CD4-positive, alpha-beta T cell treated with Interleukin-4 for 1 hour (primary cell): ENCODE results near the gene YBX1.

Experiments
- DNase-seq, 2 donors: peaks; one replicate each; pipeline ENCODE4 v3.0.0-alpha.2; 2020 to 2022

The YBX1 gene

GRCh38 chr1:42735477-42736105 is 53.4 kb downstream of the YBX1 start:
- DNase-seq = no peak

DNA sequence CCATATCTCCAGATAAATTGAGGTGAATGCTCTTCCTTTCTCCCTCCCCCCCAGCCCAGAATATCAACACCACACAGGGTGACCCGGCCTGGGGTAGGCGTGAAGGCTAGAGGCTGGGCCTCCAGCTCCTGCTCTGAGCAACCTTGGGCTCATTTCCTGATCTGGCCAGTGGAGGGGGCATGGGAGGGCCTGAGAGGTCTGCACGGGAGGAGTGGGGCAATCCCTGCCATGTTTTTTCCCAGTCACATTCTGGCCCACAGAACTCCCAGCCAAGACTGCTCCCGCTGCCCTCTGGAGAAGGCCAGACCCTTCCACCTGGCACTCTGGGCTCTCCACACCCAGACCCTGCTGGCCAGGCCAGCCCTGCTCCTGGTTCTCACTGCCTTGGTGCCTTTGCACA is 53.9 kb downstream of the YBX1 start:
- DNase-seq = no peak

- DNase-seq = no peak
These were observed 54.5 kb downstream of the YBX1 start for GRCh38 chr1:42736571-42737200.

GRCh38 chr1:42737257-42737656 is 55.0 kb downstream of the YBX1 start:
- DNase-seq = peak in 1 of 2 donors; percentile 25

GRCh38 chr1:42737986-42738677 is 55.9 kb downstream of the YBX1 start:
- no peak for DNase-seq

GRCh38 chr1:42738678-42739226 is 56.5 kb downstream of the YBX1 start:
- DNase-seq = no peak

DNA sequence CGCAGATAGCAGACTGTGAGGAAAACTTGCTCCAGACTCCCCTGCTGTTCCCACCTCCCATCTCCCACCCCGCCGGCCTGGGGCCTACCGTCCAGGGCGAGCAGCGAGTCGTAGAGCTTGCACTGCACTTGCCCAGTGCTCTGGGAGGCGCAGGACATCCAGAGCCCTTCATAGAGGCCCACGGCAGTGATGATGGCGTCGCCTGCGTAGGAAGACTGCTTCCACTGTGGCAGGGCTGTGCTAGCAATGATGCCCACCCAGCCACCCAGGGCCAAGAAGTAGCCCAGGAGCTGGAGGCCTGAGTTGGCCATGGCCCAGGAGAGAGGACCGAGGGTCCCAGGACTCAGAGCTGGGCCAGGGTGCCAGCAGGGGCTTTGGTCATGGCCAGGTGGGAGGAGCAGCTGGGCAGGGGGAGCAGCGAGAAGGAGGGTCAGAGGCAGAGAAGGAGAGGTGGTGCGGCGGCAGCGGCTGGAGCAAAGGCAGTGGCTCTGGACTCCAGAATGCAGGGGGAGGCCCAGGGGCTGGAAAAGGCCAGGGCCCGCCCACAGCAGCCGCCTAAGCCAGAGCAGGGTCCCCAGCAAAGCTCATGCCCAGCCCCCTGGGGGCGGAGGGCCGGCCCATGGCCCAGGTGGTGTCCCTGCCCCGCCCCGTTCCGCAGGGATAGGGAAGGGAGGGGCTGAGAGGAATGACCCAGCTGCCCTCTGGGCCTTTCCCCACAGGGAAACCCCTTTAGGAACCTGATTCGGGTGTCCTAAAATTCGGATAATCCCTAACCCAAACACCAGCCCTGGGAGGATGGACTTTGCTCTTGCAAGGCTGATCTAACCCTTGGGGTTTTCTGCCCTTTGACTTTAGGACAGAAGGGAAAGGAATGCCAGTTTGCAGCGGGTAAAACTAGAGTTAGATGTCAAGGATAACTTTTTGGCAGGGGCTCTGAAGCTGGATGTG is 57.8 kb downstream of the YBX1 start, which contains the start of gene CLDN19:
CLDN19 (minus strand) TSS at position 484 of the 948 bp plus-strand sequence; CDS start at position 311, 173 bp downstream.
- no peak for DNase-seq

DNA sequence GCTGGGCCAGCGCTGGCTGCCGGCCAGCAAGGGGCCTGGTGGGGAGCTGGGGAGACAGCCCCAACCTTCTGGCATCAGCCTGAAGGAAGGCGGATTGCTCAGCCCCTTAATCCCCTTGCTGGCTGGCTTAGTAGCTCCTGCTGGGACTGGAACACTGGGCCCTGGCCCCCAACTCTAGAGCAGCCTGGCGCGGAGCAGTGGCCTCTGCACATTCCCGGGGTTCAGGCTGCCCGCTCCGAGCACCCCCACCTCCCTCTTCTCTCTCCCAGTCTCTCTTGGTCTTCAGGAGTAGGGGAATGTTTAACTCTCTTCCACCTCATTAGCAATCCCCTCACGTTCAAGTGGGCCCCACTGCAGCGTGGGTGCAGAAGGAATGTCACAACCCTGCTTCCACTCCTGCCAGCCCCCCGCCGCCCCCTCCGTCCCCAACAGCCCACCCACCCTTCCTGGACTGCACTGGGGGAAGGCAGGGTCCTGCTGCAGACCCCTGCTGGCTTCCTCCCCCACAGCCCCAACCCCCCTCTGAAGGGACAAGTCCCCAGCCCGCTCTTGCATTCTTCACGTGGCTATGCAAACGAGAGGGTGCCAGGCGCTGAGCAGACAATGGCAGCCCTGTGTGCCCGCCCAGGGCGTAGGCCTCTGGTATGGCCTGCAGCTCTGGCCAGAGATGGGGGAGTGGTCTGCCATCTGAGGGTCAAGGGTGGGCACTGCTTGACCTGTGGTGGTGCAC is 58.8 kb downstream of the YBX1 start:
- DNase-seq = no peak

DNA sequence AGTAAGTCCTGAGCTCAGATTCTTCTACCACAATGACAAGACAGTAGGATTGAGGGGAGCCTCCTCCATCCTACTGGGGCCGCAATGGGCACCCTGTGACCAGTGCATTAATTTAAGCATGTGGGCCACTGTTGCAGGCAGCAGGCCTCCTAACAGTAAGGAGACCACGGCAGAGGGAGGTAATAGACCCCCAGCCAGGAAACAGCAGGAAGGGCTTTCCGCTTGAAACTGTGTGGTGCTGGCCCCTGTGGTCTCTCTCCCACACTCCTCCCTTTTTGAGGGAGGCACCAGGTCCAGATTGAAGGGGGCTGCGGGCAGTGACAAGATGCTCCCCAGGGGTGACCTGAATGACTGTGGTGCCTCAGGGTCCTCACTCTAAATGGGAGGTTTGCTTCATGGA is 59.5 kb downstream of the YBX1 start:
- DNase-seq = no peak

DNA sequence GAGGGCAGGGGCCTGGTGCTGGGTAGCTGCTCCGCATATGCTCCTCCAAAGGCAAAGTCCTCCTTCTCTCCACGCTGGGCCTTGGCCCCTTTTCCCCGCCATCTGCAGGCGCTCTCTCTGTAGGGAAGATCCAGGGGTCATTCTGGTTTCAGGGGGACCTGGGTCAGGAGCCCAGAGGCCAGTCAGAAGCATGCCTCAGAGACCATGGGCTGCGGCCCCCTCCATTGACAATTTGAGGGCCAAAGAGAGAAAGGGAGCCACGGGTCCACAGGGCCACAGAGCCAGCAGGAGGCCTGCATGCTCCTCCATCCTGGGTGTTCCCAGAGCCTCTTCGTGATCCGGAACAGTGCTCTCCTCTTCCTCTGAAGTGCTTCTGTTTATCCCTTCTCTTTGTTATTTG is 59.9 kb downstream of the YBX1 start:
- no peak for DNase-seq

DNA sequence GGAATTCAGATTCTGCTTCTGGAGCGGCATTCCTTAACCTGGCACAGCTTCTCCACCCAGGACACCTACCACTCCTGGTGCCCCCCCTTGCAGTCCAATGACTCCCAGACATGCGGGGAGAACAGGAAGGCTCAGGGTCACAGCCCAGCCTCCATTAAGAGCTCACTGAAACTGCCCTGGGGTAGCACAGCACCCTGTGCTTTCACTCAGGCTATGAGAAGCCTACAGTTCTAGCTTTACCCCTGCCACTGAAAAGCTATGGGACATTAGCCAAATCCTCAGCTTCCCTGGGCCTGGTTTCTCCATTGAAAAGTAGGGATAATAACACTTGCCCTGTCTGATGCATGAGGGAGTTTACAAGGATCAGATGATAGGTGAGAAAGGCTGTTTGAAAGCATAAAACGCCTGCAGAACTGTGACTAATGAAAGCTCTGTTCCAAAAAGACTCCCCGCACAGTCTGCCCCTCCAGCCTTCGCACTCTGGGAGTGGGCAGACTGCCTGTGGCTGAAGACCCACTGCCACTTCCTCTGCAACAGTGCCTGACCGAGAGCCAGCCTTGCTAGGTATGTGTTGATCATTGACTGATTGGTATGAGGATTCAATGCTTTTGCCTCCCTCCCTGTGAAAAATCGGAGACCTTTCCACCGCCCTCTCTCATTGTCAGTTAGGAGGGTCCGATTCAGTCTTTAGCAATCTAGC is 60.5 kb downstream of the YBX1 start:
- no peak for DNase-seq

GRCh38 chr1:42743317-42744147 is 61.3 kb downstream of the YBX1 start:
- DNase-seq = no peak

- no peak for DNase-seq
These were observed 61.9 kb downstream of the YBX1 start for GRCh38 chr1:42744148-42744413.

DNA sequence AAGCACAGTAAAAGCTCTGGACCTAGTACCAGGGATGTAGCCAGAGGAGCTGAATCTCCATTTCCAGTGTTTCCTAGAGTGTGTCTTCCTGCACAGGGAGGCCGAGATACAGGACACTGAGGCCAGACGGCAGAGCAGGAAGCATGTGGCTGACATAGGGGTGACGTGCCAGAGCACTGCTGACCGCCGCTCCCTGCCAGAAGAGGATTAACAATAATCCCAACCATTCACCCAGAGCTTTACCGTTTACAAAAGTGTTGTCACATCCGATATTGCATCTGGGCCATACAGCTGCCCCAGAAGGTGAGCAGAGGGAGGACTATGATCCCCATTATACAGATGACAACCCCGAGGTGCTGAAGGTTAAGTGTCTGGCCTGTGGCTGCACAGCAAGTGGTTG is 63.6 kb downstream of the YBX1 start:
- DNase-seq = no peak

DNA sequence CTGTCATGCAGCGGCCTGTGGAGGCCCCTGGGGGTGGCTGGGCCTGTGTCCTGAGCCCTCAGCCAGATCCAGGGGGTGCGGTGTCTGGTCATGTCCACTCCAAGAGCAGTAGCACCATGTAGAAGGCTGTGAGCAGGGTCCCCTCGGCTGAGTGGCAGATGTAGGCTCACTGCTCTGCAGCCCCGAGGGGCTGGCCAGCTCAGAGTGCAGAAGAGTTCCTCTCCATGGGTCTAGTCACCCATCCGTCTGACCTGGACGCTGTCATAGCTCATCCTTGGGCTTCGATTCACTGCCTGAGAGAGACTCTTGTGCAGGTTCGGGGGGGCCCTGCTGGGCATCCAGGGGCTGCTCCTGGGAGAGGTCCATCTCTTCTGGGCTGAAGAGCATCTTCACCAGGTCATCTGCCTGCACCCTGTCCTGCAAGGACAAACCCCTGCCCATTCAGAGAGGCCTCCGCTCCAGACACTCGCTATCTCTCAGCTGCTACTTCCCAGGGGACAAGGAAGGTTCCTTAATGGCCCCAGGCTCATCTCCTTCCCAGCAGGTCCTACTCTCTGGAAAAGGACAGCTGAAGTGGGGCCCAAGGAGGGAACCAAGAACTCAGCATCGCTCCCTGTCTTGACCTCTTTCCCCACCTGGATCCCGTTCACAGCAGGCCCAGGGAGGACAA is 64.4 kb downstream of the YBX1 start:
- no peak for DNase-seq

DNA sequence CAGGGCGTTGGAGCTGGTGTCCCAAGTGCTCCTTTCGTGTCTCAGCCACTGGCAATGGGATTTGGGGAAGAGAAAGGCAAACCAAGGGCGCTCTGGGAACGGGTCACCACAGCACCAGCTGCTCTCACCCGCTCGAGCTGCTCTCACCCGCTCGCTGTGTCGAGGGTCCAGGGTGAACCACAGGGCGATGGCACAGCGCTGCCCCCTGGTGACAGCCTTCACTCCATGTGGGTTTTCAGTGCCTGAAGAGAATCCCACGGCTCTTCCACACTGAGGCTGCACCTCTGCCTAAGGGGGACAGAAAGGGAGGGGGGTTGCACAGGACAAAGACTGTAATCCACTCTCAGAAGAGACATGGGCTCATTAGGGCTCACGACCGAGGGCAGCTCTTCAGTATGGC is 64.9 kb downstream of the YBX1 start:
- peak; percentile 37 to 38 for DNase-seq

DNA sequence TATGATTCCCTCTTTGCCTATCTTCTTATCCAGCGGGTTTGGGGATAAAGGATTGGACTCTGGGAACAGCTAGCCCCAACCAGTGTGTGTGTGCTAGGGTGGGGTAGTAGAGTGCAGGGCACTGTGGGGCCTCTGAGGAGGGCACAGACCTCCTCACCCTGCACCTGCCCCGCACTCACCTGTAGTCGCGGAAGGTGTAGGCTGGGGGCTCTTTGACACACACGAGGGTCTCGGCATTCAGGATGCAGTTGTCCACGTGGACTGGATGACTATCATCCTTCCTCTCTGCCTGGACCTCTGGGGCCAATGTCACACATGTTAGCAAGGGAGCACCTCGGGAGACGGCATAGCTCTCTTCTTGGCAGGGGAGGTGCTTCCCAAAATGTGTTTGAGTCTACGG is 65.8 kb downstream of the YBX1 start:
- DNase-seq = no peak

- DNase-seq = no peak
These were observed 66.5 kb downstream of the YBX1 start for GRCh38 chr1:42748461-42749410.

DNA sequence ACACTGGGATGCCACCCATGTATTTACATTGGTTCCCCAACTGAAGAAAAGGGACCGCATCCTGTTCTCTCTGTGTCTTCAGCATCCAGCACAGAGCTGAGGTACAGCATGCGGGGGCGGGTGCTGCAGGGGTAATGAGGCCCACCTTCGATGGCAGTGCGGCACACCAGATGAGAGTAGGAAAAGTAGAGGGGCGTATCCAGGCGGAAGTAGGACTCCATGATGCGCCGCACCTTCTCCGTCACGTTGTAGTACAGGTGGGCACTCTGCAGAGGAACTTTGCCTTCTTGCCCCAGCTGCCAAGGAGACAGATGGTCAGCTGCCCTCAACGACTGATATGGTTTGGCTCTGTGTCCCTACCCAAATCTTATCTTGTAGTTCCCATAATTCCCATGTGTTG is 67.8 kb downstream of the YBX1 start:
- DNase-seq = no peak
